Hindlimb muscle (tissue), 1 donor: ENCODE measurements around the gene MATN3. TPM values are rescaled to one million over a fixed set of nuclear protein-coding genes. Genes with fewer than 3 reads are reported as not detected.
A peak's percentile ranks its signal among the peaks of the same experiment; 100 is the strongest.
"Not testable (repeated sequence)": the region's sequence is repeated elsewhere in the genome, so short reads cannot be mapped to it uniquely, and the experiment has no call there.

Source experiments
- DNase-seq: peaks from one replicate; pipeline ENCODE4 v3.0.0-alpha.2; 2013
- polyA plus RNA-seq: library from polyadenylated mRNA; unstranded; fragments of 120-200 nt; gene quantifications from one replicate; pipeline ENCODE4 v1.2.1, GENCODE V29; 2013; ENCODE audit not compliant: insufficient read length

The MATN3 gene
- polyA plus RNA-seq, result 1.1 TPM

DNA sequence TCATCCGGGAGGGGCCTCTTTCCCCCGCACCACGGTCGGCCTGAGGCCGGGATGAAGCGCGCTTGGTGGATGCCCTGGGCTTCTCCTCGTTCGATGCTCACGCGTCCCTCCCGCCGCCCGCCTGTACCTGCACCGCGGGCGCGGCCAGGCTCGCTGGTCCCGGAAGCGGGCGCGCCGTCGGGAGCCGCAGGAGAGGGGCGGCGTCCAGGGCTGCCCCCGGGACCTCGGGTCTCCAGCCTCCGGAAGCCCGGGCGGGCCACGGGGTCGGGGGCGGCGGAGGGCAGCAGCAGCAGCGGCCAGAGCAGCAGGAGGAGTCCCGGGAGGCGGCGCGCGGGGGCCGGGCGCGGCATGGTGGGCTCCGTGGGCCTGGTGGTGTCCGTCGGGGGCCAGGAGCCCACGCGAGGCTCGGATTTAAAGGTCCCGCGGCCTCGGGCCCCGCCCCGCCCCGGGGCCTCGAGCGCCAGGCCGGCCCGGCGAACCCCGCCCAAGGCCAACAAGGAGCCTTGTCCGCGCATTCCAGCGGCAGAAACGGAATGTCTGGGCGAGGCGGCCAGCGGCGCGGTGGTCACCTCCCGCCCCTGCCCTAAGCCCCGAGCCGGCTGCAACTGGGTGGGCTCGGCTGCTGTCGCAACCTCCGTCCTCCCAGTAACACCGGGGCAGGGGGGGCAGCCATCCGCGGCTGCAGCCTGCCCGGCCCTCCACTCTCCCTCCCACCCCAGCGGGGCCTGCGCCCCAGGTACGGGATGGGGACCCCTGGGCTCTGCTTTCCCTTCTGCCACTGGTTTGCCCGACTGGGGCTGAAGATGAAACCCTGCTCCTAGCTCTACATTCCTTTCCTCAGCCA lies at the start of gene MATN3:
TSS of gene MATN3 (minus strand) at position 387 of the 844 bp plus-strand sequence. CDS start at position 350, 37 bp downstream.
- DNase-seq, result no peak

DNA sequence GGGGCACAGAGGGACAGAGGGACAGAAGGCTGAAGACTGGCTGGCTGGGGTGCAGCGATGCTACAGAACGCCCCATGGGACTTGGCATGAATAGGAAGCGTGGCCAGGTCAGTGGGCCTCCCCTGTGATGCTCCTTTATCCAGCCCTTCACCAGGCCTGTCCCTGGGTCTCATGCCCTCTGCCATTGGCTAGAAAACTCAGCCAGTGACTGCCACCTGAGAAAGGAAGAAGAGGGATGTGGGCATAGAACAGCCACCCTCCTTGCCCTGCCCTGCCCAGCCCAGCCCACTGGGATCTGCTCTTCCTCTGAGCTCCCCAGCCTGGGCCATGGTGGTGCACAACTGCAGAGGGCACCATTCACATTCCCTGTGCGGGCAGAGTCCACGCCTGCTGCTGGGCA lies 49.5 kb upstream of the MATN3 start:
- DNase-seq, result no peak

DNA sequence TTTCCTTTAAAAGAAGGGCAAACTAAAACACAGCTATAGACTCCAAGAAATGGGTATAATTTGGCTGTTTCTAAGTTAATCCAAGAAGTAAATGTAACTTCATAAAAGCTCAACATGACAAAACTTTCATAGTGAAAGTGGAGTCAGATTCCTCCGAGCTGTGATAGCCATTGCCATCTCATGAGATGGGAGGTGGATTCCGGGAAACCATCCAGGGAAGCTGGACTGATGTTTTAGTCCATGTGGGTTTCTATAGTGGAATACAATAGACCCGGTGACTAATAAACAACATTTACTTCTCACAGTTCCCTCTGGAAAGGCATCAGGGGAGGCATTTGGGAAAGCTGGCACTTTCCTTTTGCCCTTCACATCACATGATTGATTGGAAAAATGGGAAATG lies 49.0 kb upstream of the MATN3 start:
- DNase-seq, result no peak

- DNase-seq, result no peak
Measured at GRCh38 chr2:20060106-20060505, 47.6 kb upstream of the MATN3 start.

GRCh38 chr2:20057268-20057667 lies 44.8 kb upstream of the MATN3 start:
- no peak for DNase-seq

GRCh38 chr2:20054931-20055330 lies 42.5 kb upstream of the MATN3 start:
- no peak for DNase-seq

- DNase-seq, result no peak
Measured at GRCh38 chr2:20054119-20054518, 41.7 kb upstream of the MATN3 start.

DNA sequence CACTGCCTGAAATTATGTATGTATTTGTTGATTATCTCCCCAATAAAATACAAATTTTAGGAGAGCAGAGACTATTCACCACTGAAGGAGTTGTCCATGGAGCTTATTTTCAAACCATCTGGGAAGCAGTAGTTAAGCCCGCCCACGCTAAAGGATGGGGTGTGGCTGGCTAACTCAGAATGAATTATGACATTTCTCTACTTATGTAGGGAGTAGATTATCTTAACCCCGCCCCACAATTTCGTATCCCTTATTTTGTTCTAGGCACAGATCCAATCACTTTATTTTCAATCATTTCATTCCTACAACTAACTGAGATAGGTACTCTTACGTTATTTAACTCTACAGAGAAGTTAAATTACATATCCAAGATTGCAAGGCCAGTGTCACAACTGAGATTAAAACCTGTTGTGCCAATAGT lies 40.4 kb upstream of the MATN3 start:
- DNase-seq, result peak; percentile 67

- no peak for DNase-seq
Measured at GRCh38 chr2:20052229-20052851, 39.9 kb upstream of the MATN3 start.

- peak; percentile 100 for DNase-seq
Measured at GRCh38 chr2:20051532-20052228, 39.2 kb upstream of the MATN3 start, which contains the start of gene LAPTM4A. Gene LAPTM4A, minus strand, starts transcription at chr2:20051628. Its CDS starts 108 bp downstream, at chr2:20051520.

DNA sequence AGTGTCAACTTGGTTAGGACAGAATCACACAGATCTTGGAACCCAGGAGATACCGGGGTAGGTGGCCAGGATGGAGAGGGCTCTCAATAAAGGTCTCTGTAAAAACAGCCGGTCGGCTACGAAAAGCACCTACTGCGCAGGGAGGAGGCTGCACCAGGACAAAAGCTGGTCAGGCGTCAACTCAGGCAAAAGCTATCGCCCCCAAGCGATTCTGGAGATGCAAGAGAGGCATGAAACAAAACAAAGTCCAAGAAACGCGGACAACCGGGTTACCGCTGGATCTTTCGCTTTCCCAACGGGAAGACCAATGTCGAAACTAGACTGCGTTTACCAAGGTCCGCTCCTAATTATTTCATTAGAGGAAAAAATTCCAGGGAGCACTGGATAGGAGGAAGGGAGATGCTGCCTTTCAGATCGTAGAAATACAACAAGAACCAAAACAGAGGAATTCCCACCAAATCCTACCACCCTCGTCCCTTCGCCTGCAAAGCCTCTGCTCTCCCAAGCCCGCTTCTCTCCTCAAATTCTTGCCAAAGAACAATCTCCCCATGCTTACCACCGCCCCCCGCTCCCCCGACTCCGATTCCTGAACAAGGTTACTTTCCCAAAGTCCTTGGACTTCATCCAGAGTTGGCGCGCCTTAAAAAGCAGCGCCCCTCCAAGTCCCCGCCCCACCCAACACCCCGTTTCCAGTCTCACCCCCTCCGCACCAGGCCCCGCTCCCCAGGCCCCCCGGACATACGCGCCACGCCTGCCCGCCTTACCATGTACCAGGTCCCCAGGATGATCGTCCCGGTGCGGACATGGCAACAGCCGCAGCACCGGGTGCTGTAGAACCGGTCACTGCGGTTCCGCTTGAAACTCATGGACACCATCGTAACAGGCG lies 38.4 kb upstream of the MATN3 start:
- peak; percentile 68 for DNase-seq

DNA sequence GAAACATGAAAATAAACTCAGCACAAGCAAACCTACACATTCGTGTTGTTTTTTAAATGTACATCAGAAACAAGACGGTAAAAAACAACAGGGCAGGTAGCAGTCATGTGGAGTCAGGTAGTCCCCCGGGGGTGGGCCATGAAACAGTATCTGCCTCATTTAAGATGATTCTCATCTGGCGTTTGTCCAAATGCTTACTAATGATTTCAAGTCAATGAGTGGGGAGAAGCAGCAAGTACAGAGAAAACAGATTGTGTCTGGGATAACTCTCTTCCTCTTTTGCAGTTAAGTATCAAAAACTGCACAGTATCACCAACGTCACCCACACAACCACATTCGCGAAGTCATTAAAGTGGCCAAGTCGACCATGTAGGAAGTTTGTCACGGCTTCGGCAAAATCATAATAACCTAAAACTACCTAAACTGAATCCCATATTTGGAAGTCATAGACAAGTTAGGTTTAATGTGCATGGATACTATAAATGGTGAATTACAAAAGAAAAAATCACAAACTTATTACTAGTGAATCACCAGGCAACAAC lies 37.7 kb upstream of the MATN3 start:
- peak; percentile 73 for DNase-seq

- no peak for DNase-seq
Measured at GRCh38 chr2:20049637-20050036, 37.2 kb upstream of the MATN3 start.

- no peak for DNase-seq
Measured at GRCh38 chr2:20048488-20049448, 36.3 kb upstream of the MATN3 start.

DNA sequence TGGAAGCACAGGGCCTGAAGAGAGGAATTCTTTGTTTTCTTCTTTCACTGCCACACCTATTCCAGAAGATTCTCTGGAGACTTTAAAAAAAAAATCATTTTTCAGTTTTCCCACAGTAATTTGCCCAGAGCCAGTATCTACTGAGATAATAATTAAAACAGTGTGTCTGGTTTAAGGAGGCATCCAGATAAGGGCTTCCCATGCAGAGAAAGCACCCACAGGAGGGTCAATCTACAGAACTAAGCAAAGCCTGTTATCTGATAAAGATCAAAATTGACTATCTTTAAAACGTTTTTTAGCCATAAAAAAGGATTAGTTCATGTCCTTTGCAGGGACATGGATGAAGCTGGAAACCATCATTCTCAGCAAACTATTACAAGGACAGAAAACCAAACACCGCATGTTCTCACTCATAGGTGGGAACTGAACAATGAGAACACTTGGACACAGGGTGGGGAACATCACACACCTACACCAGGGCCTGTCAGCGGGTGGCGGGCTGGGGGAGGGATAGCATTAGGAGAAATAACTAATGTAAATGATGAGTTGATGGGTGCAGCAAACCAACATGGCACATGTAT lies 33.3 kb upstream of the MATN3 start:
- not testable (repeated sequence) for DNase-seq

GRCh38 chr2:20044778-20045177 lies 32.3 kb upstream of the MATN3 start:
- no peak for DNase-seq

- no peak for DNase-seq
Measured at GRCh38 chr2:20042531-20042930, 30.1 kb upstream of the MATN3 start.

DNA sequence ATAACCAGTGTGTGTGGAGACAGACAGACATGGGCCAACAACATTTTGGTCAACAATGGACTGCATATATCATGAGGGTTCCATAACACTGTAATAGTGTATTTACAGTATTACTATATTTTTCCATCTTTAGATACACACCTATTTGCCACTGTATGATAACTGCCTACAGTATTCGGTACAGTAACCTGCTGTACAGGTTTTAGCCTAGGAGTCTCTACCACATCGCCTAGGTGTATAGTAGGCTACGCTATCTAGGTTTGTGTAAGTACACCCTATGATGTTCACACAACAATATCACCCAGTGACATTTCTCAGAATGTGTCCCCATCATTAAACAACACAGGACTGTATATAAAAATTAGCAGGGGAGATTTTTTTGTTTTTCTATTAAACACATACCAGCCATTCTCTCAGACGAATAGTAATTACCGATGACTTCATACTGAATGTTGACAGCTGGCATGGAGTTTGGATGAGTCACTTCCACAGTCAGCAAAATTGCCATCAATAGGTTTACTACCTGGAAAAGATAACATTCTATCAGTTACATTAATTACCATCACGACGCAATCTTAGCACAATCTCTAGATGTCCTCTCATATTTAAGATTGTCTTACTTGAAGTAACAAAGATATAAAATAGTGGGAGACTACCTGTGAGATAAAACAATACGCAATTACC lies 28.2 kb upstream of the MATN3 start:
- DNase-seq, result no peak

- no peak for DNase-seq
Measured at GRCh38 chr2:20037660-20038059, 25.2 kb upstream of the MATN3 start.
